GM19438 (cell line): ENCODE results near the gene ZNF865.

Source experiments
- ATAC-seq: cut with Tn5 transposase; IDR thresholded peaks from one replicate; pipeline ENCODE4 v1.9.1; 2021; ENCODE audit warnings: low read depth; ENCODE audit not compliant: unreplicated experiment

Gene ZNF865

DNA sequence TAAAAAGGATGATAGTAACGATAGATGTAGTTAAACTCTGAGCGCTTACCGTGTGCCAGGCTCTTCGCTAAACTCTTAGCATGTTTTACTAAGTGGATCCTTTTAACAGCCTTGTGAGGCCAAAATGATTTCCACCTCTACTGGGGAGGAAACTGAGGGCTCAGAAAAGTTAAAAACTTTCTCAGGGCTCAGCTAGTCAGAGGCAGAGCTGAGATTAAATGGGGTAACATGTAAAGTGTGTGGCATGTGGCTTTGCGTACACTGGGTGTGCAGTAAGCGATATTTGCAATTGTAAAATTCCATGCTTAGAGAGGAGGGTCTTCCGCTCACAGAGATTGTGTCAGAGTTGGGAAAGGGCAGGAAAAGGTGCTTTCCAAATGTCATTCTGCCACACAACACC, 51.1 kb downstream of the ZNF865 start:
- no peak for ATAC-seq

DNA sequence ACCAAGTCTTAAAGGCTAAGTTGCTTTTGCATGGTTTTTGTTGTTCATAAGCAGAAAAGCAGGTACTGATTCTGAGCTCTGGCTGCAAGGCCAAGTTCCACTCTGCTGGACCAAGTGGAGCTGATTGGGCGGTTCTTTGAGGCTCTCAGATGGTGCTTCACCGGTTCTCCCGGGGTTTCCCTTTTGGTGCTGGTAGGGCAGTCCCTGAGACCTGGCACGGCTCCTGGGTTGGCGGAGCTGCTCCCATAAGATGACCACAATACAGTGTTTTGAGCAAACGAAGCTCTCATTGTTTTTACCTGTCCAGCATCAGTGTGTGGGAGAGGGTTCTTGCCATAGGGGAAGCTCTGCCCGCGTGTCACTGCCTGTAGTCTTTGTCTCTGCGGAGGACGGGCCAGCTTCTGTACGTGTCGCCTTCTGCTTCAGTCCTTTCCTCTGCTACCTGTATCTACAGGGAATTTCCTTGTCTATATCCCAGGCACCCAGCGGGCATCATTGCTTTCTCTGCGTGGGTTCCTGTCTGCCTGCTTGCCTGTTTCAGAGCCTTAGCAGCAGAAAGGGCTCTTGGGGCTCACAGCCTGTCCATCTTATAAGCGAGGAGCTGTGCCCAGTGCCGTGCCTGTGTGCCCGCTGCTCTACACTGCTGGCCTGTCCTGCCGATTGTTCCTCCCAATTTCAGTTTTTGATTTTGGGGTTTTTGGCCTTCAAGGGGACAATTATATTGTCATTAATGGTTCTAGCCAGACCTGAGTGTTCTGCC, 51.7 kb downstream of the ZNF865 start:
- ATAC-seq: no peak

DNA sequence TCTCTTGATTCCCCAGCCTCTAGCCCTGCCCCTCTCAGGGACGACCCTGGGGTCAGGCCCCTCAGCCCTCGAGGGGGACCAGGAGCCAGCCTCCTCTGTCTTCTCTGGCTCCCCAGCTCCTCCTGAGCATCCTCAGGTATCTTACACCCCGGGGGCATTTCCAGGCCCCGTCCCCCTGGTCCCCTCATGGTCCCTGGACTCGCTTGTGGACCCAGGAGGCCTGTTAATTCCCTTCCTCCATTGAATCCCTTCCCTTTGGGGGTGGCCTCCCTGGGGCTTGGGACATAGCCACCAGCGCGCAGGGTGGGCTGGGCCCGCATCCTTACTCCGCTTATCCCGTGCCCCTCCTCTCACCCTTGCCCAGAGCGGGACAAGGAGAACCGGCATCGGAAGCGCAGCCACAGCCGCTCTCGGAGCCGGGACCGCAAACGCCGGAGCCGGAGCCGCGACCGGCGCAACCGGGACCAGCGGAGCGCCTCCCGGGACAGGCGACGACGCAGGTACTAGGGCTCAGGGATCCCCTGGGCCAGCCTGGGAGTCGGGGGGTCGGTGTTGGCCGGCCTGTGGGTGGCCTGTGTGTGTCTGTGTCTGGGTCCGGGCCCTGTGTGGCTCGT, 53.5 kb downstream of the ZNF865 start:
- ATAC-seq: no peak

DNA sequence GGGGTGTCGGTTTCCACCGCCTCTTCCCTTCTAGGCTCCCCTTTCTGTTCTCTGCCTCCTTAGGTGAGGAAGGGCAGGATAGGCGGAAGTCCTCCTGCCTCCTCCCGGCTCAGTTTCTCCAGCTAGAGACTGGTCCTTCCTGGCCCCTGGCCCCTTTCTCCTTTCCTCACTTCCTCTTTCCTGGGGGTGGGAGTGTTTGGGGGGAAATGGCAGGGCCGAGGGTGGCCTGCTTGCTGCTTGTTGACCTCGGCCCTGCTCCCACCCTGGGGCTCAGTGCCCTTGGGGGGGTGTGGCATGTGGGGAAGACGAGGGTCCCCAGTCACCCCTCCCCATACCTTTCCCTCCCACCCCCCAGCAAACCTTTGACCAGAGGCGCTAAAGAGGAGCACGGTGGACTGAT, 54.4 kb downstream of the ZNF865 start:
- ATAC-seq: no peak

DNA sequence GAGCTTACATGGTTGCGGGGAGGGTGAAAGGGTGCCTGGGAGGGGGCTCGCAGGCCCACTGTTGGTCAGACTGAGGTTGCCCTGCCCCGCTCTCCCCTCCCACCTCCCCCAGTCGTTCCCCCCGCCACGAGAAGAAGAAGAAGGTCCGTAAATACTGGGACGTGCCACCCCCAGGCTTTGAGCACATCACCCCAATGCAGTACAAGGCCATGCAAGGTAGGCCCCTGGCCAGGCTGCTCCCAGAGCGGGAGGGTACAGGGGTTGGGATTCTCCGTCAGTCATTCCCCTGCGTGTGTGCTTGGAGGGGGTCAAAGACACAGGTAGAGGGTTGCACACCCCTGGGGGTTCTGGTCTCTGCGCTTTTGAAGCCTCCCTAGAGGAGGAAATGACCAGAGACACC, 55.0 kb downstream of the ZNF865 start:
- no peak for ATAC-seq

DNA sequence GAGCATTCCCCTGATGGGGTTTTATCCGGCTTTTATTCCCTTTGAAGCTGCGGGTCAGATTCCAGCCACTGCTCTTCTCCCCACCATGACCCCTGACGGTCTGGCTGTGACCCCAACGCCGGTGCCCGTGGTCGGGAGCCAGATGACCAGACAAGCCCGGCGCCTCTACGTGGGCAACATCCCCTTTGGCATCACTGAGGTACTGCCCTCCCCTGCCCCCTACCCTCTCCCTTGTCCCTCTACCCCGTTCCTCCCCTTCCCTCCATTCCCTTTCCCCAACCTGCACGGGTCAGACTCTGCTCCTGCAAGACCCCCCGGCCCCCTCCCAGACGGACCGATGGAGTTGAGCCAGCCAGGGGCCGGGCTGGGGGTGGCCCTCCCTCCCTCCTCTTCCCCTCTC, 55.5 kb downstream of the ZNF865 start:
- ATAC-seq: no peak

DNA sequence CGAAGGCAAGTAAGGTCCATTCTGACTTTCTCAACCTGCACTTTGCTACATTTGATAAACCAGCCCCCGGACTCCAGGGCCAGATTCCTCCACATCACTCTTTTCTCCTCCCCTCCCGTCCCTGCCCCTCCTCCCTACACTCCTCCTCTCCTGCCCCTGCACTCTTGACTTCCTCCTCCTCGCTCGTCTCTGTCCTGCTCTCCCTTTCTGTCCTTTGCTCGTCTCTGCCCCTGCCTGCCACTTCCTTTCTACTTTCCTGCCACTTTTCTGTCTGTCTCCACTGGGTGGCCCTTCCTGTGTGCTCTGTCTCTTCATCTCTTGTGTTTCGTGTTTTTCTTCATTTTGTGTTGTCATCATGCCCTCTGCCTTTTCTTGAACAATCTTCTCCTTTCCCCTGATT, 56.4 kb downstream of the ZNF865 start:
- ATAC-seq: no peak

DNA sequence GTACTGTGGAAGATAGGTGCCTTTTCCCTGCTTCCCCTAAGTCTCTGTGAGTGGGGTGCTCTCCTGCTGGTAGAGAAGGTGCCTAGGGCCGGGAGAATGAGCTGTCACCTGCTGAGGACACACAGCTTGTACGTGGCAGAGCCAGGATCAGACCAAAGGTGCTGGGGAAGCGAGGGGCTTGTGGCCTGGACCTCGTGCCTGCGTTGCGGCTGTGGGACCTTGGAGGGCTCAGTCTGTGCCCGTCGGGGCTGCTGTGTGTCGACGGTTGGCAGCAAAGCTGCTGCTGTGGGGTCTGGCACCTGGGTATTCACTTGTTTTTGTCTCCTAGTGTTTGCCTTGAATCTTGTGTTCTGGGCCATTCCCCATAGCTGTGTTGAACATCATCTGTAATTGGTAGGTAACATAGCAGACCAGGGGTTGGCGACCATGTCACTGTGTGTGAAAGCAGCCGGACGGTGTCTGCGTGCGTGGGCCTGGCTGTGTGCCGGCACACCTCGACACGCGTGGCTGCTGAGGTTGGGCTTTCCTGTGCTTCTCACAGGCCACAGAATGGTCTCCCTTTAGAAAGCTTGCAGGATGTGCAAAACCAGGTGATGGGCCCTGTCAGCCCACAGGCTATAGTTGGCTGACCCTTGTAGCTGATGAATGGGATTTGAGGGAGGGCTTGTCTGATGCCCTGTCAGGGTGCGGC, 58.5 kb downstream of the ZNF865 start:
- ATAC-seq: no peak

DNA sequence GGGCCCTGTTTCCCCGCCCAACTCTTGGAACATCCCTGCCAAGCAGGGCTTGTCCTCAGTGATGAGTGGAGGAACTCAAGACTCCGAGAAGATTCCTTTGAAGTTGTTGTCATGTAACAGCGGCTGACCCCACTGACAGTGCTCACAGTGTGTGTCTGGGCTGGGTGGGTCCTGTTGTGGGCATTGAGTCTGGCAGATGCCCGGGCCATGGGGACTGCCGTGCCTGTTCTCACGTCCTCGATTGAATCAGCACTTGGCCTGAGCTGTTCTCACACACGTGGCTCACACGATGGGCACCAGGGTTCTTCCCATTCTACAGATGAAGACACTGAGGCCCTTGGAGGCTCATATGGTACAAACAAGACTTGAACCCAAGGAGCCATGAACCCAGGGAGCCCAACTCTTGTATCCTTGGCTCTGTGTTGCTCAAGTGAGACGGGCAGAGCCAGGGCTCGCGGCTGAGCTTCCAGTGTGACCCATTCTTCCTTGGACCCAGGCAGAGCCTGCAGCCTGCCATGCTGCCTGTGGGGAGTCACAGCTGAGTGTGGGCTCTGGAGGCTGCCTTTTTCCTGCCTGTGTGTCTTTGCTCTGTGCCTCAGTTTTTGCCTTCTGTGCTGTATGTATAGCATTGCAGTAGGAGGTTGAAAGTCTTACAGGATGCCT, 61.0 kb downstream of the ZNF865 start:
- no peak for ATAC-seq
